Muscle layer of colon (tissue), 2 donors: ENCODE data around the gene BANK1.

Experiments used
- H3K27ac ChIP-seq: one replicate; pipeline ENCODE4 v1.7.0; 2013; ENCODE audit warnings: low read depth, mild to moderate bottlenecking, low read length, moderate library complexity
- H3K27me3 ChIP-seq, 2 donors: one replicate each; pipeline ENCODE4 v1.7.0; 2013; ENCODE audit warnings: low read length in 2 of 2, mild to moderate bottlenecking in 2 of 2; ENCODE audit not compliant: insufficient read depth in 2 of 2, control insufficient read depth in 1 of 2
- H3K36me3 ChIP-seq: one replicate; pipeline ENCODE4 v1.7.0; 2013; ENCODE audit warnings: mild to moderate bottlenecking, low read length; ENCODE audit not compliant: insufficient read depth
- H3K4me1 ChIP-seq: one replicate; pipeline ENCODE4 v1.7.0; 2013; ENCODE audit warnings: mild to moderate bottlenecking, low read length; ENCODE audit not compliant: insufficient read depth
- H3K4me3 ChIP-seq, 2 donors: one replicate each; pipeline ENCODE4 v1.7.0; 2013; ENCODE audit warnings: low read length in 2 of 2, low read depth in 1 of 2, mild to moderate bottlenecking in 1 of 2, moderate library complexity in 1 of 2
- H3K9ac ChIP-seq: one replicate; pipeline ENCODE4 v1.7.0; 2013; ENCODE audit warnings: low read length
- H3K9me3 ChIP-seq: one replicate; pipeline ENCODE4 v1.7.0; 2013; ENCODE audit warnings: mild to moderate bottlenecking, low read length
- donor health status: abdominal sarcoma.
- donor health status: Adenocarcinoma of cecum.

The BANK1 gene

DNA sequence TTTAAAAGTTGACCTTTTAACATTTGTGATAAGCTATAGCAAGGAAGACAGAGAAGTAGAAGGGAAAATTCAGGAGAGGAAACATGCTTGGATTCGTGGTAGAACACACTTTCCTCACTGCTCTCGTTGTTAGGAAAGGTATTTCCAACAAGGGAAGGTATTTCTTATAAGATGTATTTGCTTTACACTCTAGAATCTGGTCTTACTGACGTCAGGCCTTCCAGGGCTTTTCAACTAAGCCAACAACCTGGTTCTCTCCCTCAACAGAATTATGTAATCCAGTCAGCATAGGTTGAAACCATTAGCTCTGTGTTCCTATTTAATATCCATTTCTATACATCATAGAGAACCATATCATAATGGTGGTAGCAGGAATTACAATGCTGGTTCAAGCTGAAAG, 312.8 kb downstream of the BANK1 start:
- H3K4me3 ChIP-seq = no peak overlapping the region
- no peaks in the 10 kb centered on the region for H3K27me3 ChIP-seq
- no peak overlapping the region for H3K9ac ChIP-seq
- H3K4me1 ChIP-seq = no peaks in the 10 kb centered on the region
- no peaks in the 10 kb centered on the region for H3K36me3 ChIP-seq
- H3K9me3 ChIP-seq = no peaks in the 10 kb centered on the region
- H3K27ac ChIP-seq = no peak overlapping the region

DNA sequence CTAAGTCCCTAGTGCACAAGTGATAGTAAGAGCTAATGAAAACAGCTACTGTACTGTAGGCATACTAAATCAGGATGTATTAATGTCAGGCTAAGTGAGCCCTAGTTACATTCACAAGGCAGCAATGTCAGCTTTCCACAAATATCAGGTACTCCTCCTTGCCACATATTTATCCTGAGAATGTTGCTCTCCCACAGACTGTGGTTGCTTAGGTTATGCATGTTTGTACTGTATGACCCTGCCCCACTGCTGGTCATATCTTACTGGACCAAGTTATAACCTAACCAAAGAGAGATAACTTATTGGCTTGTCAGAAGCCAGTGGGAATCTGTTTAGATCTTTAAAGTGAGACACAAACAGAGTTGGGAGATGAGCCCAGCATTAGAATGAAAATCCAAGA, 313.7 kb downstream of the BANK1 start:
- no peak overlapping the region for H3K9ac ChIP-seq
- no peak overlapping the region for H3K4me3 ChIP-seq
- H3K9me3 ChIP-seq = no peaks in the 10 kb centered on the region
- no peaks in the 10 kb centered on the region for H3K36me3 ChIP-seq
- H3K27me3 ChIP-seq = no peaks in the 10 kb centered on the region
- no peak overlapping the region for H3K27ac ChIP-seq
- no peaks in the 10 kb centered on the region for H3K4me1 ChIP-seq

DNA sequence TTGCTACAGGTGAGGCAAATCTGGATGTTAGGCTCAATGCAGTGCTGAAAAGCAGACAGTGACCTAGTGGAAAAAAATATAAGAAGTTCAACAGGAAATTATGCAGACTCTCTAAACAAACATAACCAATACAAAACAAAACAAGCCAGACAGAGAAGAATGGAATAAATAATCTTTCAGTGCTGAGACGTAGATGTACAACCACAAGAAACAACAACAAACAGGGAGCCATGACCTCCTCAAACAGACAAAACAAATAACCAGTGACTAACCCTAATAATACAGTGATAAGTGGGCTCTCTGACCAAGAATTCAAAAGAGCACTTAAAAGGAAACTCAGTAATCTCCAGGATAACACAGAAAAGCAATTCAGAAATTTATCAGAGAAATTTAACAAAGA, 315.5 kb downstream of the BANK1 start:
- Histone ChIP-seq H3K36me3 (no peaks in the 10 kb centered on the region), H3K4me1 (no peaks in the 10 kb centered on the region), H3K27me3 (no peaks in the 10 kb centered on the region), H3K9ac (no peak overlapping the region), H3K4me3 (no peak overlapping the region), H3K27ac (no peak overlapping the region), H3K9me3 (no peaks in the 10 kb centered on the region)

DNA sequence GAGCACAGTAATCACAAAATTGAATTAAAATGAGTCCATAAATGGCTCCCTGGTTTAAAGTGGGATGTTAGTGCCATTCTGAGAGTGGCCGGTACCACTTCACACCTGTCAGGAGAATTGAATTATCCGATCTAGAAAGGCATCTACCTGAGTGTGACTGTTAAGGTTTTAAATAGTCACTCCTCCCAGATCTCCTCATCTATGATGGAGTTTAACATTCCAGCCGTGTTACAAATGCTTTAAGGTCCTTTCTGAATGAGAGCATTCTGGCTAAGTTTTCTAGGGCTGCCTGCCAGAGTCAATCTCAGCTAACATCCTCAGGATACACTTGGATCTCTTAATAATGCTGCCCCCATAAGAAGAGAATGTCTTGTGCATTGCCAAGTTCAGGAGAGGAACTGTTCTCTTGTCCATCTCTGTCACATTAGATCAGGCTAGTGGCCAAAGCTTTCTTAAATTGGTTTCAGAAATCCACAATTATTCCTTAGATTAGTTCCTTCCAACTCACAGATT, 323.6 kb downstream of the BANK1 start:
- Histone ChIP-seq H3K9me3 (no peaks in the 10 kb centered on the region), H3K4me1 (no peaks in the 10 kb centered on the region), H3K27me3 (no peaks in the 10 kb centered on the region), H3K4me3 (no peak overlapping the region), H3K27ac (no peak overlapping the region), H3K36me3 (no peaks in the 10 kb centered on the region), H3K9ac (no peak overlapping the region)

DNA sequence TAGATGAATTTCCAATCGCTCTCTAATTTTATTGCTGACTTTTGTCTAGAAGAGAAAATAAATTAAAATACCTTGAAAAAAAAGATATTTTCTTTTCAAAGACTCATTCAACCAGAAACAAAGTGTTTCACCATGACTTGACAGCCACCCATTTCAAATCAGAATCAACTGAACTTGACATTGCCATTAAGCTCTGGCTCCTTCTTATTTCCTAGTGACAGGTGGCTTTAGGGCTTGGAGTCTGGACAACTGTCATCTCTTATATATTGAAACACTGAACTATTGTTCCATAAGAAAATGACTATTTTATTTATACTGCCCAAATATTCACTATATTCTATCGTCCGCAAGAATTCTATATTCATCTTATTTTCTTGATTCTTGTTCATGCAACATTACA, 325.6 kb downstream of the BANK1 start:
- Histone ChIP-seq H3K36me3 (no peaks in the 10 kb centered on the region), H3K27ac (no peak overlapping the region), H3K9me3 (no peaks in the 10 kb centered on the region), H3K27me3 (no peaks in the 10 kb centered on the region), H3K9ac (no peak overlapping the region), H3K4me3 (no peak overlapping the region), H3K4me1 (no peaks in the 10 kb centered on the region)

DNA sequence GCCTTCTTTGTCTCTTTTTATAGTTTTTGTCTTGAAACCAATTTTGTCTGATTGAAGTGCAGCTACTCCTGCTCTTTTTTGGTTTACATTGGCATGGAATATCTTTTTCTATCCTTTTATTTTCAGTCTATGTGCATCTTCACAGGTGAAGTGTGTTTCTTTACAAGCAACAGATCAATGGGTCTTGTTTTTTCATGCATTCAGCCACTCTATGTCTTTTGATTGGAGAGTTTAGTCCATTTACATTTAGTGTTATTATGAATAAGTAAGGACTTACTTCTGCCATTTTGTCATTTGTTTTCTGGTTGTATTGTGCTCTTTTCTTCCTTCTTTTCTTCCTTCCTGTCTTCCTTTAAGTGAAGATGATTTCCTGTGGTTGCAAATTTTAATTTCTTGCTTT, 330.3 kb downstream of the BANK1 start:
- Histone ChIP-seq H3K36me3 (no peaks in the 10 kb centered on the region), H3K9me3 (no peaks in the 10 kb centered on the region), H3K4me1 (no peaks in the 10 kb centered on the region), H3K27ac (no peak overlapping the region), H3K9ac (no peak overlapping the region), H3K4me3 (no peak overlapping the region), H3K27me3 (no peaks in the 10 kb centered on the region)
